Activated CD8-positive, alpha-beta T cell treated with anti-CD3 and anti-CD28 coated beads for 36 hours (primary cell): ENCODE measurements around the gene OR6J1. TPM values are rescaled to one million over a fixed set of nuclear protein-coding genes. Genes with fewer than 3 reads are reported as not detected.
A peak's percentile ranks its signal among the peaks of the same experiment; 100 is the strongest.
"Not testable (repeated sequence)": the region's sequence is repeated elsewhere in the genome, so short reads cannot be mapped to it uniquely, and the experiment has no call there.

ENCODE experiments used
- ATAC-seq: fragments of 200-7000 bp; cut with Tn5 transposase; one replicate; pipeline ENCODE4 v1.10.0; 2021; ENCODE audit warnings: mild to moderate bottlenecking, moderate library complexity
- CTCF ChIA-PET: fragments of 350-600 bp; sonication (Branson Sonifier 250); formaldehyde crosslinking; loops from one replicate; lab custom pipeline; 2021; ENCODE audit warnings: antibody characterized with exemption; lab: Charles Lee
- POLR2A ChIA-PET: fragments of 350-600 bp; sonication (Branson Sonifier 250); formaldehyde crosslinking; loops from one replicate; lab custom pipeline; 2021; ENCODE audit warnings: antibody characterized with exemption; lab: Charles Lee
- DNase-seq: peaks from one replicate; pipeline ENCODE4 v3.0.0-alpha.2; 2020
- H3K27ac Mint-ChIP-seq: one replicate; pipeline ENCODE4 v1.8.0; 2021; ENCODE audit warnings: mild to moderate bottlenecking, mixed read lengths
- H3K27me3 Mint-ChIP-seq: one replicate; pipeline ENCODE4 v1.8.0; 2021; ENCODE audit warnings: mixed read lengths
- H3K36me3 Mint-ChIP-seq: one replicate; pipeline ENCODE4 v1.8.0; 2021; ENCODE audit warnings: low read depth, mixed read lengths
- H3K4me1 Mint-ChIP-seq: one replicate; pipeline ENCODE4 v1.8.0; 2021; ENCODE audit warnings: low read depth, mixed read lengths
- H3K4me3 Mint-ChIP-seq: one replicate; pipeline ENCODE4 v1.8.0; 2021; ENCODE audit warnings: mild to moderate bottlenecking, moderate library complexity, mixed read lengths
- H3K9me3 Mint-ChIP-seq: one replicate; pipeline ENCODE4 v1.8.0; 2021; ENCODE audit warnings: mixed read lengths
- intact Hi-C: fragments of 100-400 bp; cut with micrococcal nuclease; formaldehyde crosslinking; loops from one replicate; pipeline ENCODE4 v1.10.0; 2022
- total RNA-seq, 2 experiments: library from RNA; stranded (reverse); gene quantifications; one replicate each; pipeline ENCODE4 v1.2.3, GENCODE V29; 2021
- TF ChIP-seq, protein P1 (sequence below): fragments of 200-600 bp; IDR thresholded peaks from one replicate; pipeline ENCODE4 v1.8.0; 2022; ENCODE audit warnings: antibody characterized with exemption, mild to moderate bottlenecking

OR6J1 gene
- not detected for total RNA-seq

DNA sequence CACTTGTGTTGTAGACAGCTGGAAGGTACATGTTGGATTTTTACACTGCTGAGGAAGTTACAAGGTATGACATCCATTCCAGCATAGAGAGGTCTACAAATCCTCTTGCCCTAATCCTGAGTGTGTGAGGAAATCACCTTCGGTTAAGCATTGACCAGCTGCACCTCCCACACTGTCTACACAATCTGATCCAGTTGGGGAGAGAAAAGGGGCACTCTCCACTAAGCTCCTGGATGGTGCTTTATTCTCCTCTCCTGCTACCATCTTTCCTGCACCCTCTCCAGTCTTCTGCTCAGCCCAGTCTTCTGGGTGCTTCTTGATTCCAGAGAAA, at the start of gene OR6J1:
Gene OR6J1, minus strand, starts transcription at position 48 of the 331 bp plus-strand sequence. CDS start 9,541 bp downstream, outside the sequence.
- intact Hi-C loops, result no loop called here
- Mint-ChIP-seq H3K4me1 (peaks cover 5% of the 10 kb centered on the region), H3K27me3 (no peaks in the 10 kb centered on the region), H3K36me3 (no peaks in the 10 kb centered on the region), H3K9me3 (no peaks in the 10 kb centered on the region), H3K27ac (no peak within 1 kb of the TSS), H3K4me3 (no peak within 1 kb of the TSS)
- POLR2A ChIA-PET, result interaction anchor here (0.6 to 0.7 kb wide), 2 partner anchors 50 to 59 kb away, joined by 3 read pairs; no protein-coding TSS in a partner anchor
- TF ChIP-seq, protein P1, sequence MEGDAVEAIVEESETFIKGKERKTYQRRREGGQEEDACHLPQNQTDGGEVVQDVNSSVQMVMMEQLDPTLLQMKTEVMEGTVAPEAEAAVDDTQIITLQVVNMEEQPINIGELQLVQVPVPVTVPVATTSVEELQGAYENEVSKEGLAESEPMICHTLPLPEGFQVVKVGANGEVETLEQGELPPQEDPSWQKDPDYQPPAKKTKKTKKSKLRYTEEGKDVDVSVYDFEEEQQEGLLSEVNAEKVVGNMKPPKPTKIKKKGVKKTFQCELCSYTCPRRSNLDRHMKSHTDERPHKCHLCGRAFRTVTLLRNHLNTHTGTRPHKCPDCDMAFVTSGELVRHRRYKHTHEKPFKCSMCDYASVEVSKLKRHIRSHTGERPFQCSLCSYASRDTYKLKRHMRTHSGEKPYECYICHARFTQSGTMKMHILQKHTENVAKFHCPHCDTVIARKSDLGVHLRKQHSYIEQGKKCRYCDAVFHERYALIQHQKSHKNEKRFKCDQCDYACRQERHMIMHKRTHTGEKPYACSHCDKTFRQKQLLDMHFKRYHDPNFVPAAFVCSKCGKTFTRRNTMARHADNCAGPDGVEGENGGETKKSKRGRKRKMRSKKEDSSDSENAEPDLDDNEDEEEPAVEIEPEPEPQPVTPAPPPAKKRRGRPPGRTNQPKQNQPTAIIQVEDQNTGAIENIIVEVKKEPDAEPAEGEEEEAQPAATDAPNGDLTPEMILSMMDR, result no peak
- DNase-seq (no peak), ATAC-seq (no peak)
- CTCF ChIA-PET, result interaction anchor here (0.7 to 1.8 kb wide), 5 partner anchors 9 to 74 kb away, joined by 3 to 7 read pairs (median 4); no protein-coding TSS in a partner anchor

GRCh38 chr14:22692194-22692593, 48.0 kb upstream of the OR6J1 start:
- peaks cover 30% of the 10 kb centered on the region for H3K27me3 Mint-ChIP-seq
- ATAC-seq, result no peak
- ChIA-PET CTCF (no interaction called here), POLR2A (no interaction called here)
- no peak overlapping the region for H3K27ac Mint-ChIP-seq
- H3K4me3 Mint-ChIP-seq, result no peak overlapping the region
- TF ChIP-seq, protein P1, result no peak
- intact Hi-C loops, result no loop called here
- no peaks in the 10 kb centered on the region for H3K36me3 Mint-ChIP-seq
- H3K4me1 Mint-ChIP-seq, result peaks cover 12% of the 10 kb centered on the region
- no peak for DNase-seq
- H3K9me3 Mint-ChIP-seq, result peaks cover 22% of the 10 kb centered on the region

- POLR2A ChIA-PET, result no interaction called here
- no peaks in the 10 kb centered on the region for H3K36me3 Mint-ChIP-seq
- peaks cover 22% of the 10 kb centered on the region for H3K9me3 Mint-ChIP-seq
- H3K27ac Mint-ChIP-seq, result no peak overlapping the region
- ATAC-seq, result no peak
- TF ChIP-seq, protein P1, result no peak
- intact Hi-C loops, result no loop called here
- H3K4me1 Mint-ChIP-seq, result peaks cover 12% of the 10 kb centered on the region
- no peak overlapping the region for H3K4me3 Mint-ChIP-seq
- peaks cover 29% of the 10 kb centered on the region for H3K27me3 Mint-ChIP-seq
- no peak for DNase-seq
- CTCF ChIA-PET, result no interaction called here
Observed at GRCh38 chr14:22691171-22691570, 47.0 kb upstream of the OR6J1 start.

DNA sequence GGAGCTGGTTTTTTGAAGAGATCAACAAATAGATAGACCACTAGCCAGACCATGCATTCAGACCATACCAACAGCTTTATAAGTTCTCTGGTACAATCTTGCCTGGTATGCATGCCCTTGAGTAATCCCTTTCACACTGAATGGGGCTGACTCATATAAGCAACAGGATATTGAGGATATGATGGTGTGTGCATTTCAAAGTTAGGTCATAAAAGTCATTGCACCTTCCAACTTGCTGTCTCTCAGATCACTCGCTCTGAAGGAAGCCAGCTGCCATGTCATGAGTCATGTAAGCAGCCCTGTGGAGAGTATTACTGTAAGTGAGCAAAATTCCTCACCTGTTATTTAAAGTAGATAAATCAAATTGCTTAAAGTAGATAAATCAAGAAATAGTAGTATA, 45.0 kb upstream of the OR6J1 start:
- ChIA-PET POLR2A (no interaction called here), CTCF (interaction anchor here (0.7 kb wide), 1 partner anchor 33 kb away, joined by 3 read pairs; no protein-coding TSS in a partner anchor)
- Mint-ChIP-seq H3K9me3 (peaks cover 22% of the 10 kb centered on the region), H3K4me1 (peaks cover 16% of the 10 kb centered on the region), H3K27me3 (peaks cover 34% of the 10 kb centered on the region), H3K4me3 (no peak overlapping the region), H3K27ac (no peak overlapping the region), H3K36me3 (no peaks in the 10 kb centered on the region)
- intact Hi-C loops, result no loop called here
- TF ChIP-seq, protein P1, result no peak
- DNase-seq (peak; percentile 40), ATAC-seq (peak; percentile 97)

- peaks cover 22% of the 10 kb centered on the region for H3K9me3 Mint-ChIP-seq
Observed at GRCh38 chr14:22687969-22688368, 43.8 kb upstream of the OR6J1 start.

GRCh38 chr14:22686176-22686611, 42.0 kb upstream of the OR6J1 start:
- H3K4me3 Mint-ChIP-seq, ATAC-seq, H3K27ac Mint-ChIP-seq, H3K36me3 Mint-ChIP-seq, intact Hi-C loops: not testable (repeated sequence)
- POLR2A ChIA-PET, result interaction anchor here (0.8 kb wide), 1 partner anchor 80 kb away, joined by 3 read pairs; the partner anchor contains the start of gene OXA1L
- CTCF ChIA-PET, result interaction anchor here (0.6 to 1.3 kb wide), 2 partner anchors 10 to 27 kb away, joined by 3 read pairs; no protein-coding TSS in a partner anchor
- peaks cover 11% of the 10 kb centered on the region for H3K9me3 Mint-ChIP-seq
- peaks cover 30% of the 10 kb centered on the region for H3K27me3 Mint-ChIP-seq
- peaks cover 16% of the 10 kb centered on the region for H3K4me1 Mint-ChIP-seq
- DNase-seq, result peak; percentile 42

More at GRCh38 chr14:22687969-22688368, 43.8 kb upstream of the OR6J1 start:
- H3K4me3 Mint-ChIP-seq, ATAC-seq, POLR2A ChIA-PET, DNase-seq, H3K27ac Mint-ChIP-seq, intact Hi-C loops, H3K36me3 Mint-ChIP-seq, CTCF ChIA-PET: not testable (repeated sequence)
- H3K27me3 Mint-ChIP-seq, result peaks cover 36% of the 10 kb centered on the region
- H3K4me1 Mint-ChIP-seq, result peaks cover 16% of the 10 kb centered on the region
